ENCODE data around the gene PCDH9.

DNA sequence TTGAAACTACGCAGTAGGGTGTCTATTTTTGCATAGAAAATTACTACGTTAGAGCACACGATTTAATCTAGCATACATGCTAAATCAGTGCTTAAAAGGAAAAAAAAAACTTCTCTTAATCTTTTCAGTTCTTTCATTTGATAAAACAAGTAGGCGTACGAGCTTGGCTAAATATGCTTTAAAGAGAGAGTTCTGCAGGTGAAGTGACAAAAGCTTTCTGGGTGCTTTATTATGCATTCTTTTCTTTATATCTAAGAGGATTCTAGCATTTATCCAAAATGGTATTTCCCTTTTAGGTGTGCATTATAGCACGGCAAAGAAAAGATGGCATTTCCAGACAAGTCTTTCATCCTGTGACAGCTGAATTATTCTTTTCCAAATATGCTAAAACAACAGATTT, 281.2 kb downstream of the PCDH9 start:
- TF ChIP-seq POLR2A (IDR thresholded peaks at IDR 0.05) = no peak
- TF ChIP-seq, protein P1, sequence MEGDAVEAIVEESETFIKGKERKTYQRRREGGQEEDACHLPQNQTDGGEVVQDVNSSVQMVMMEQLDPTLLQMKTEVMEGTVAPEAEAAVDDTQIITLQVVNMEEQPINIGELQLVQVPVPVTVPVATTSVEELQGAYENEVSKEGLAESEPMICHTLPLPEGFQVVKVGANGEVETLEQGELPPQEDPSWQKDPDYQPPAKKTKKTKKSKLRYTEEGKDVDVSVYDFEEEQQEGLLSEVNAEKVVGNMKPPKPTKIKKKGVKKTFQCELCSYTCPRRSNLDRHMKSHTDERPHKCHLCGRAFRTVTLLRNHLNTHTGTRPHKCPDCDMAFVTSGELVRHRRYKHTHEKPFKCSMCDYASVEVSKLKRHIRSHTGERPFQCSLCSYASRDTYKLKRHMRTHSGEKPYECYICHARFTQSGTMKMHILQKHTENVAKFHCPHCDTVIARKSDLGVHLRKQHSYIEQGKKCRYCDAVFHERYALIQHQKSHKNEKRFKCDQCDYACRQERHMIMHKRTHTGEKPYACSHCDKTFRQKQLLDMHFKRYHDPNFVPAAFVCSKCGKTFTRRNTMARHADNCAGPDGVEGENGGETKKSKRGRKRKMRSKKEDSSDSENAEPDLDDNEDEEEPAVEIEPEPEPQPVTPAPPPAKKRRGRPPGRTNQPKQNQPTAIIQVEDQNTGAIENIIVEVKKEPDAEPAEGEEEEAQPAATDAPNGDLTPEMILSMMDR (IDR thresholded peaks at IDR 0.05) = no peak

All from right lobe of liver (tissue), 4 donors.